ENCODE measurements around the gene TBP.
A peak's percentile ranks its signal among the peaks of the same experiment; 100 is the strongest.

Gene TBP

GRCh38 chr6:170535004-170535403 lies 19.2 kb upstream of the TBP start:
- DNase-seq (ENCODE audit: low spot score), result no peak

GRCh38 chr6:170536671-170537070 lies 17.5 kb upstream of the TBP start:
- no peak for DNase-seq (ENCODE audit: low spot score)

DNA sequence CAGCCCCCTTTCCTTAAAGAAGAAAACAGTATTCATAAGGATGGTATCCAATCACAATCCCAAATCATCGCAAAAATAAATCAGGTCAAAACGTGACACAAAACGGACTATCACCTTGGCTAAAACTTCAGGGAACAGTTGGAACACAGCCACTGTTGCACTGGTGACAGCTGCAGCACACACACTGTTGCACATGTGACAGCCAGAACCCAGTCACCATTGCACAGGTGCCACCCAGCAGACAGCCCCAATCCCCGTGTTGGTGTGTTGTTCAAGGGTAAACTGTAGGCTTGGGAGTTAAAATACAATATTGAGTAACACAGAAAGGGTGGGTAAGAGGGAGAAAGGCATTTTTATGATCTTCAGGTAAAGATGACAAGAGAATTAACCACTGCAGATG lies 16.8 kb upstream of the TBP start:
- DNase-seq (ENCODE audit: low spot score), result no peak

GRCh38 chr6:170542031-170542719 lies 12.0 kb upstream of the TBP start:
- no peak for DNase-seq (ENCODE audit: low spot score)

- no peak for DNase-seq (ENCODE audit: low spot score)
These were observed 8.8 kb upstream of the TBP start for GRCh38 chr6:170545405-170545804.

GRCh38 chr6:170552765-170553533 lies 1.2 kb upstream of the TBP start, which contains the start of gene PSMB1:
Gene PSMB1 (minus strand): TSS chr6:170553307. CDS start chr6:170553242, 65 bp downstream.
- DNase-seq (ENCODE audit: low spot score), result peak; percentile 92

GRCh38 chr6:170553534-170554012 lies 596 bp upstream of the TBP start:
- DNase-seq (ENCODE audit: low spot score), result no peak

DNA sequence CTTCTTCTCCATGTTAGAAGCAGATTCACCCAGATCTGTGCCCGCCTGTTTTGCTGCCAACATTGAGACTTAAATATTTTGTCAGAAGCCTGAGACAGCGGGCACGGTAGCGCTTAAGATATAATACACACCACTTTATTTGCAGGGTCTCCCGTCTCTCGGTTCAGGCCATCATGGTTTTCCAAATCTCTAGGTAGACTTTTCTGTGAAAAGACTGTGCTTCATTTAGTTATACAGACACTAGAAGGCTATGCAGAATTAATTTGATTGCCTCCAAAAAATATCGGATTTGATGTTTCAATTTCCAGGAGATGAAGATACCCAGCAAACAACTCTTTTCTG lies 598 bp downstream of the TBP start:
- DNase-seq (ENCODE audit: low spot score), result no peak

DNA sequence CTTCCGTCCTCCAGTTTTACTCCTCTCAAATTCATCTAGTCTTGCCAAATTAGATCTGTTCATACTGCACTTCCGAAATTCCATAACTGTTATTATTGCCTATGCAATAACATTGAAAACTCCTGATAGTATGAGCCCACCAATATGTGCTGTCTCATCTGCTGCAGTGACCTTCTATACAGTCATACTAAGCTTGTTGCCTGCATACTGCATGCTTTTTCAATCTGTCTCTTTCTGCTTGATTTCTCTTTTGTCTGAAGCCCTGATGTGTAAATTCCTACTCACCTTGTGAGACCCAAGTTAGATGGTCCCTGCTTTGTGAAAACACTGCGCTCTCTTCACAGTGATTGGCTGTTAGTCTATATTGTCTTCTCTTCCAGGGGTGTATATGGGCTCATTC lies 1.1 kb downstream of the TBP start:
- DNase-seq (ENCODE audit: low spot score), result no peak

- DNase-seq (ENCODE audit: low spot score), result no peak
These were observed 7.4 kb downstream of the TBP start for GRCh38 chr6:170561555-170561954.

GRCh38 chr6:170564936-170565530 lies 10.9 kb downstream of the TBP start:
- no peak for DNase-seq (ENCODE audit: low spot score)

GRCh38 chr6:170572704-170573466 lies 18.7 kb downstream of the TBP start:
- no peak for DNase-seq (ENCODE audit: low spot score)

DNA sequence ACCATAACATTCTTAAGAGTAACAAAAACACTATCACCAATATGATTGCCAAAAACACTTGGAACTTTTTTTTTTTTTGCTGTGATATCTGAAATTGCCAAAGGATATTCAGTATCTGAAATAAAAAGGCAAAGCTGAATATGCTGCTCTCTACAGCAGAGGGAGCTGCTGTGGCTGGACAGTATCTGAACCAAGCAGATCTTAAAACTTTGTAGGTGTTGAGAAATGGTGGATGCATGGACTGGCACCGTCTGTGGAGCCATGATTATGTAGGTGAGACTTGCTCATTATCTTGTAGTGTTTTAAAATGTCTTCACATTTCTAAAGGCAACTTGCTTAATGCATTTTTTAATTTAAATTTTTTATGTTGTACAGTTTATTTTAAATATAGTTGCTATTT lies 21.1 kb downstream of the TBP start:
- no peak for DNase-seq (ENCODE audit: low spot score)

GRCh38 chr6:170578909-170579308 lies 24.7 kb downstream of the TBP start:
- DNase-seq (ENCODE audit: low spot score), result no peak

DNA sequence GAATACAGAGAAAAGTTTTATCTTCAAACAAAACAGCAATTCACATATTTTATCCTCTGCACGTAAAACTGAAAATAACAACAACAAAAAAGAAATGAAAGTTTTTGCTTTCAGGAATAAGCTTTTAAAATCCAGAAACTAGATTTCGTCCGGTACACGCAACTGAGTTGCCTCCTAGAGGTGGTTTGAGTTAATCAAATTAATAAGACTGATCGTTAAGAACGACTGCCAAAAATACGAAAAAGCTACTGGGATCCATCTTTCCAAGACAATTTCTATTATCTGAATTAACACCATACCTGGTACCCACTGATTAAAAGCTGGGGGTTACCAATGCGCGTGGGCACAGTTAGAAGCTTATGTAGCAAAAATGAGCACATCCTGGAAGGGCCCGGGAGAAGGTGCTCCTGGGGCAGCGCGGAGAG lies 29.6 kb downstream of the TBP start:
- DNase-seq (ENCODE audit: low spot score), result no peak

DNA sequence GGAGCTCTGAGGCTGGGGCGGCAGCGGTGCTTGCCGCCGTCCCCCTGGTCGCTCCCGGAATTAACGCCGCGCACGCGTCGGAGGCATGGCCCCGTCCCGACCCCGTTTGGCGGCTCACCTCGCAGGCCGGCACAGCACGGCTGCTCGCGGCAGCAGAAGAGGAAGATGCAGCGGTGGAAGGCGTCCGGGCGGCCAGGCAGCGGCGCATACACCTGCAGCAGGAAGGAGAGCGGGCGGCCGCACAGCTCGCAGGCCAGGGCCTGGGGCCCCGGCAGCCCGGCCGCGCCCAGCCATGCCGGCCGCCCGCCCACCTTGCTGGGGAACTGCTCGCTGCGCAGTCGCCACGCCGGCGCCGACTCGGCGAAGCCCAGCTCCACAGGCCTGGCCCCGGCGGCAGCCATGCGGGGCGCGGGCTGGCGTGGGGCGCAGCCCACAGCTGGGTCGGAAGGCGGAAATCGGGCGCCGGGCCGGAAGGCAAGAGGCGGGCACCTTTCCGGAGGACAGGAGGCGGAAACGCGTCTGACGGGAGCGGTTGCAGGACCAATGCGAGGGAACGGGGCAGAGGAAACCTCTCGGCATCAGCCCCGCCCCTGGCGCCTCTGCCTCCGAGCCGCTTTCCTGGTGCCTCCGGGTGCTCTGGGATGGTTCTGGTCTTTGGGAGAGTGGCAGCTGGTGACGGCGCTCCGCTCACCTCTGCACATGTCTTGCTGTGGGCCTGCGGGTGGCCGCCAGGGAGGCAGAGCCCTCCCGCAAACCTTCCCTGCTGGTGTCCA lies 30.2 kb downstream of the TBP start, which contains the start of gene PDCD2:
Gene PDCD2 (minus strand): TSS at position 457 of the 773 bp plus-strand sequence. CDS start 56 bp downstream, at position 401.
- DNase-seq (ENCODE audit: low spot score), result peak; percentile 91

- DNase-seq (ENCODE audit: low spot score), result no peak
These were observed 30.9 kb downstream of the TBP start for GRCh38 chr6:170584954-170585498.

GRCh38 chr6:170590725-170591124 lies 36.6 kb downstream of the TBP start:
- DNase-seq (ENCODE audit: low spot score), result no peak

DNA sequence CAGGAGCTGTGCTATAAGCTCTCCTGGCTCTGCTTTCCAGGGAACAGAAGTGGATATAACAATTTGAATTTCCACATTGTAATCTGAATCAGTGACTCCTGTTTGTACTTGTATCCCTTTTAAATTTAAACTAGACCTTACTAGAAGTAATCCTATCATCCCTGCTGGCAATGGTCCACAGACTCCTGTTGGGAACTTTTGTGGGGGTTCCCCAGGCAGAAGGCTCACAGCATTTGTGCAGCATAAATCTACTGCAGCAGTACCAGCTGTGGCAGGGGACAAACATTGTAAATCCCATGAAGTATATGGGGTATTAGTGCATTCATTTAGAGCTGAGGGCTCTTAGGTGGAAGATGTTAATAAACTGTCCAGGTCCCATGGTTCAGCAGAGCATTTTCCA lies 42.3 kb downstream of the TBP start:
- DNase-seq (ENCODE audit: low spot score), result no peak

DNA sequence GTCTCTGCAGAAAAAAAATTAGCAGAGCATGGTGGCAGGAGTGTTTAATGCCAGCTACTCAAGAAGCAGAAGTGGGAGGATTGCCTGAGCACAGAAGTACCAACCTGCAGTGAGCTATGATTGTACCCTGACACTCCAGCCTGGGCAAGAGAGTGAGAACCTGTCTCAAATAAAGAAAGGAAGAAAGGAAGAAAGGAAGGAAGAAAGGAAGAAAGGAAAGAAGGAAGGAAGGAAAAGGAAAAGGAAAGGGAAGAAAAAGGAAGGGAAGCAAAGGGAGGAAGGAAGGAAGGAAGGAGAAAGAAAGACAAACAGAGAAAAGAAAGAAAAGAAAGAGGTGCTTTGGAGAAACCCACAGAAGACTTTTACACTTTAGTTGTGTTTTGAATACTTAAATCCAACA lies 43.1 kb downstream of the TBP start:
- no peak for DNase-seq (ENCODE audit: low spot score)
